HepG2 (cell line): ENCODE data around the gene TSPYL1. TPM values are rescaled to one million over a fixed set of nuclear protein-coding genes. Genes with fewer than 3 reads are reported as not detected.
"Not testable (repeated sequence)": the region's sequence is repeated elsewhere in the genome, so short reads cannot be mapped to it uniquely, and the experiment has no call there.

ENCODE experiments used
- ATAC-seq: fragments of 200-7000 bp; cut with Tn5 transposase; 3 replicates; pipeline ENCODE4 v1.9.1; 2020; ENCODE audit warnings: mild to moderate bottlenecking, moderate library complexity
- BruUV-seq: library from RNA; stranded (reverse); fragments of 400-500 nt; replicated peaks from 2 replicates; lab custom pipeline; 2021; lab: Mats Ljungman, UMichigan
- CTCF ChIA-PET: fragments of 300-600 bp; formaldehyde crosslinking; extraction: SDS; loops from one replicate; lab custom pipeline; 2021; ENCODE audit warnings: low total read pairs, inconsistent platforms, low intra/inter-chr PET ratio; lab: Yijun Ruan, JAX
- POLR2A ChIA-PET: fragments of 350-600 bp; sonication (Branson Sonifier 250); formaldehyde crosslinking; loops from one replicate; lab custom pipeline; 2020; ENCODE audit warnings: antibody characterized with exemption, inconsistent platforms; lab: Yijun Ruan, JAX
- DNase-seq: peaks from one replicate; pipeline ENCODE4 v3.0.0-alpha.2; 2015; ENCODE audit warnings: low spot score
- FAIRE-seq: peaks from 3 replicates; lab custom pipeline; 2011; peaks lifted over from hg19 to GRCh38; lab: Jason Lieb, UNC
- H2AFZ ChIP-seq: one replicate; pipeline ENCODE4 v1.6.1; 2011; ENCODE audit warnings: low read length, inconsistent platforms
- H3K27ac ChIP-seq: fragments of 300-600 bp; 3 replicates; pipeline ENCODE4 v1.8.0; 2011; ENCODE audit warnings: mixed run types, mild to moderate bottlenecking, mixed read lengths, low read length, inconsistent platforms; ENCODE audit not compliant: insufficient read depth; ENCODE audit errors: extremely low read length
- H3K27me3 ChIP-seq, 2 experiments: fragments of 200-600 bp in 1 of 2; 2 replicates in 1 of 2; 3 replicates in 1 of 2; pipeline versions ENCODE4 v1.6.0 to v1.8.0; 2011; ENCODE audit warnings: low read length in 2 of 2, mild to moderate bottlenecking in 2 of 2, moderate library complexity in 2 of 2, inconsistent platforms in 1 of 2; ENCODE audit not compliant: insufficient read depth in 2 of 2, control insufficient read depth in 1 of 2
- H3K36me3 ChIP-seq, 2 experiments: fragments of 200-600 bp in 1 of 2; replicated peaks in 1 of 2; 2 replicates in 1 of 2; 3 replicates in 1 of 2; pipeline versions ENCODE4 v1.5.1 to v1.8.0; 2011; ENCODE audit warnings: low read length in 2 of 2, inconsistent platforms in 1 of 2; ENCODE audit not compliant: insufficient read depth in 2 of 2, control insufficient read depth in 1 of 2
- H3K4me1 ChIP-seq: 2 replicates; pipeline ENCODE4 v1.5.1; 2012; ENCODE audit warnings: low read length, inconsistent platforms; ENCODE audit not compliant: insufficient read depth
- H3K4me2 ChIP-seq: 2 replicates; pipeline ENCODE4 v1.6.0; 2011; ENCODE audit warnings: low read depth, low read length, inconsistent platforms
- H3K4me3 ChIP-seq, 3 experiments: fragments of 200-600 bp in 1 of 3; sonication (generic), shearing (Covaris generic) in 1 of 3; replicated peaks in 1 of 3; 2 replicates each; pipeline ENCODE4 v1.5.1; 2011 to 2016; ENCODE audit warnings: low read length in 3 of 3, inconsistent platforms in 2 of 3, low read depth in 2 of 3, mild to moderate bottlenecking in 2 of 3, control low read depth in 1 of 3, mixed read lengths in 1 of 3; ENCODE audit not compliant: insufficient read depth in 1 of 3
- H3K79me2 ChIP-seq: one replicate; pipeline ENCODE4 v1.6.1; 2011; ENCODE audit warnings: low read length, inconsistent platforms; ENCODE audit not compliant: insufficient read depth
- H3K9ac ChIP-seq: 2 replicates; pipeline ENCODE4 v1.6.0; 2011; ENCODE audit warnings: mild to moderate bottlenecking, low read depth, low read length, inconsistent platforms; ENCODE audit not compliant: insufficient read depth
- H3K9me3 ChIP-seq: 2 replicates; pipeline ENCODE4 v1.5.1; 2012; ENCODE audit warnings: mild to moderate bottlenecking, low read length
- H4K20me1 ChIP-seq: 2 replicates; pipeline ENCODE4 v1.6.0; 2011; ENCODE audit warnings: inconsistent platforms, mild to moderate bottlenecking, low read length, moderate library complexity; ENCODE audit not compliant: insufficient read depth
- ATF4 ChIP-seq, 2 experiments: fragments of 450-650 bp in 1 of 2; sonication (generic) in 1 of 2; formaldehyde crosslinking; IDR thresholded peaks; 2 replicates each; pipeline versions ENCODE4 v1.5.0 to v1.8.0; 2020 to 2022; ENCODE audit warnings: mild to moderate bottlenecking in 1 of 2, missing genetic modification reagents in 1 of 2
- ATF7 ChIP-seq, 2 experiments: fragments of 450-650 bp in 1 of 2; sonication (generic) in 1 of 2; formaldehyde crosslinking in 1 of 2; IDR thresholded peaks; 2 replicates each; pipeline versions ENCODE4 v1.4.0 to v1.6.1; 2016 to 2020; ENCODE audit warnings: antibody characterized with exemption in 1 of 2, mild to moderate bottlenecking in 1 of 2, missing genetic modification reagents in 1 of 2
- CEBPB ChIP-seq: IDR thresholded peaks from 2 replicates; pipeline ENCODE4 v1.6.1; 2011; ENCODE audit warnings: low read depth, low read length, improper control_type of control experiment, borderline replicate concordance
- ZC3H13 ChIP-seq: sonication (generic); formaldehyde crosslinking; IDR thresholded peaks from 2 replicates; pipeline ENCODE4 v1.8.1; 2023; ENCODE audit warnings: mild to moderate bottlenecking, missing genetic modification reagents, moderate library complexity
- ZNF256 ChIP-seq: sonication (generic); formaldehyde crosslinking; conservative IDR thresholded peaks from 2 replicates; pipeline ENCODE4 v1.4.0; 2020; ENCODE audit warnings: missing genetic modification reagents
- WGBS: methylation state at CpG from one replicate; pipeline ENCODE4 v1.1.6; 2017; ENCODE audit warnings: low lambda C conversion rate; 5-methylcytosine and 5-hydroxymethylcytosine counted together
- in situ Hi-C: cut with HindIII; loops from 2 replicates; pipeline ENCODE4 v1.10.0; 2017; ENCODE audit warnings: low pct_unique_long_range_greater_than_20kb; ENCODE audit not compliant: extremely low pct_ligation_motif_present
- intact Hi-C: fragments of 100-400 bp; cut with micrococcal nuclease; formaldehyde crosslinking; loops from one replicate; pipeline ENCODE4 v1.10.0; 2022; ENCODE audit not compliant: unreplicated experiment
- polyA plus RNA-seq, 8 experiments: library from polyadenylated mRNA; depleted of rRNA in 3 of 8; stranded (reverse) in 7 of 8; unstranded in 1 of 8; fragments of >200 nt; fragmentation: Illumina TruSeq in 4 of 8; extraction: Trizol in 4 of 8; gene quantifications; 2 replicates each; pipeline versions ENCODE4 v1.2.1 to v1.2.3, GENCODE V29; 2011 to 2016; ENCODE audit warnings: low read depth in 4 of 8, missing spikeins in 1 of 8, mixed read lengths in 1 of 8; ENCODE audit not compliant: insufficient read depth in 1 of 8
- total RNA-seq, 5 experiments: library from RNA; depleted of rRNA; stranded (reverse); fragments of >200 nt; fragmentation: Illumina TruSeq; extraction: Trizol; gene quantifications; 2 replicates each; pipeline ENCODE4 v1.2.3, GENCODE V29; 2016; ENCODE audit warnings: low read depth in 1 of 5

TSPYL1 gene
- total and polyA plus RNA-seq, 2 of the 13 experiments (the other 11 are each of a cell fraction or from before 2014, with no cell fraction given) = 28.3 to 93.0 TPM

DNA sequence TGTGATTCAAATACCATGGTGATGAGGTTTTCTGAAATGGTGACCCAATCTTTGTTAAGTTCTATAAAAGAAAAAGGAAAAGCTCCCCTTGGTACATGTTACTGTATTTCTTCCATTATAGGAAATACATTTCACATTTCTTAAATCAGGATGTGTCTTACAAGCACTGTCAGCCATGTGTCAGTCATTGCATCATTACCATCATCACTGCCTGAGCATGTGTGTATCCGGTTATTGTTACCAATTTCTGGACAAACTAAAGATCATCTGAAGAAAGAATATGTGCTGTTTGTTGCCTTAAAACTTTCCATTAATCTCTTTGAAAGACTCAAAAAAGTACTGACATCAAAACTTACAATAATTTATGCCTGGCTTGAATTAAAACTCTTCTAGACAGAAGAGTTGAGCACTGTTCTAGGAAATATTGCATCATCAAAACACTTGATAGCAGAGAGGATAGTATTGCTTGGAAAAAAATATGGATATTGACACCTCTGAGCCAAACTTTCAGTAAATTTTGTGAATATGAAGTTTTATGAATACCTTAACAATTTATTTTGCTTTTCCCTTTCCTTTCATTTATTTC is 7.1 kb upstream of the TSPYL1 start:
- H3K4me1 ChIP-seq = no peaks in the 10 kb centered on the region
- DNase-seq (no peak), ATAC-seq (no peak)
- BruUV-seq = no TSS peak
- H3K36me3 ChIP-seq = no peaks in the 10 kb centered on the region
- H3K9ac ChIP-seq = no peak overlapping the region
- no peak overlapping the region for H2AFZ ChIP-seq
- TF ChIP-seq ATF4 (CRISPR knock-in tag; IDR thresholded peaks at IDR 0.05) (peak in 1 of 2 experiments; percentile 43; a peak in 1 of 4 replicates), ZC3H13 (CRISPR knock-in tag) (no peak), ATF7 (IDR thresholded peaks at IDR 0.05) (peak; percentile 68), ATF7 (CRISPR knock-in tag; IDR thresholded peaks at IDR 0.05) (no peak), ZNF256 (CRISPR knock-in tag) (no peak), CEBPB (peak; percentile 53; the same call in 1 of the 2 replicates)
- TF ChIP-seq, all 625 proteins: peak for 3
- no peak overlapping the region for H3K27ac ChIP-seq
- no peak overlapping the region for H3K4me2 ChIP-seq
- ChIA-PET POLR2A (no interaction called here), CTCF (interaction anchor here (1.3 to 2.2 kb wide), 3 partner anchors 245 to 359 kb away, joined by 6 to 21 read pairs (median 10); no protein-coding TSS in a partner anchor)
- intact Hi-C loops (loop anchor here (1.0 to 5.0 kb wide), 4 partner anchors 30 to 360 kb away; no protein-coding TSS in a partner anchor), in situ Hi-C loops (loop anchor here (10.0 to 25.0 kb wide), 2 partner anchors 248 to 375 kb away; partner anchors contain the start of gene ZUP1)
- FAIRE-seq = no peak
- H3K79me2 ChIP-seq = no peaks in the 10 kb centered on the region
- no peaks in the 10 kb centered on the region for H4K20me1 ChIP-seq
- H3K9me3 ChIP-seq = no peaks in the 10 kb centered on the region
- 52% methylated on average over 1 of the region's 1 CpG for WGBS
- no peaks in the 10 kb centered on the region for H3K27me3 ChIP-seq
- no peak overlapping the region for H3K4me3 ChIP-seq

GRCh38 chr6:116284984-116285383 is 5.3 kb upstream of the TSPYL1 start:
- H3K4me3 ChIP-seq, POLR2A ChIA-PET, ATAC-seq, H3K9ac ChIP-seq, H3K9me3 ChIP-seq, DNase-seq, FAIRE-seq, H3K79me2 ChIP-seq, H4K20me1 ChIP-seq, BruUV-seq, H3K27ac ChIP-seq, H2AFZ ChIP-seq, H3K27me3 ChIP-seq, CTCF ChIA-PET, H3K4me2 ChIP-seq, H3K36me3 ChIP-seq: not testable (repeated sequence)
- in situ Hi-C loops (loop anchor here (10.0 to 25.0 kb wide), 2 partner anchors 250 to 377 kb away; partner anchors contain the start of gene ZUP1), intact Hi-C loops (loop anchor here (5.0 kb wide), 1 partner anchor 362 kb away; no protein-coding TSS in a partner anchor)
- WGBS = 76% methylated on average over 4 of the region's 4 CpGs
- H3K4me1 ChIP-seq = peaks cover 11% of the 10 kb centered on the region
